D721Med (cell line): ENCODE measurements around the gene CERKL.
A peak's percentile ranks its signal among the peaks of the same experiment; 100 is the strongest.

ENCODE experiments used
- DNase-seq: peaks from one replicate; pipeline ENCODE4 v3.0.0; 2011; ENCODE audit warnings: low spot score; ENCODE audit not compliant: insufficient read length
- FAIRE-seq: peaks from 2 replicates; lab custom pipeline; 2011; peaks lifted over from hg19 to GRCh38; lab: Jason Lieb, UNC
- CTCF ChIP-seq: IDR thresholded peaks from 2 replicates; pipeline ENCODE4 v1.5.1; 2012; ENCODE audit warnings: mild to moderate bottlenecking, control low read depth; ENCODE audit not compliant: insufficient read depth; ENCODE audit errors: missing control alignments

CERKL gene

GRCh38 chr2:181682026-181682789, 25.3 kb upstream of the CERKL start:
- DNase-seq (no peak), FAIRE-seq (no peak)
- no peak for TF ChIP-seq CTCF

GRCh38 chr2:181680937-181681811, 24.3 kb upstream of the CERKL start:
- no peak for DNase-seq
- peak; percentile 60 for FAIRE-seq
- TF ChIP-seq CTCF = no peak

GRCh38 chr2:181680055-181680936, 23.4 kb upstream of the CERKL start, which contains the start of gene NEUROD1:
TSS of gene NEUROD1 (minus strand) at chr2:181680517. CDS start at chr2:181678860, 1,657 bp downstream.
- DNase-seq = peak; percentile 77
- peak; percentile 29 for FAIRE-seq
- TF ChIP-seq CTCF = no peak

- no peak for TF ChIP-seq CTCF
- no peak for DNase-seq
- FAIRE-seq = no peak
Measured at GRCh38 chr2:181679544-181679979, 22.7 kb upstream of the CERKL start.

GRCh38 chr2:181678861-181679543, 22.1 kb upstream of the CERKL start:
- TF ChIP-seq CTCF = no peak
- peak; percentile 25 for FAIRE-seq
- DNase-seq = no peak

GRCh38 chr2:181677912-181678586, 21.1 kb upstream of the CERKL start:
- FAIRE-seq (no peak), DNase-seq (no peak)
- TF ChIP-seq CTCF = no peak
